Naive B cell (primary cell): ENCODE measurements around the gene NEK11. TPM values are rescaled to one million over a fixed set of nuclear protein-coding genes. Genes with fewer than 3 reads are reported as not detected.
"Not testable (repeated sequence)": the region's sequence is repeated elsewhere in the genome, so short reads cannot be mapped to it uniquely, and the experiment has no call there.

Source experiments
- ATAC-seq, 2 donors: fragments of 150-1000 bp; cut with Tn5 transposase; 2 replicates each; pipeline ENCODE4 v1.10.0; 2021; ENCODE audit warnings: low read depth in 2 of 2, mild to moderate bottlenecking in 2 of 2, moderate library complexity in 2 of 2
- DNase-seq: peaks from one replicate; pipeline ENCODE4 v3.0.0; 2022
- H3K27ac Mint-ChIP-seq, 6 donors: one replicate each; pipeline ENCODE4 v1.8.0; 2020 to 2022; ENCODE audit warnings: mild to moderate bottlenecking in 6 of 6, mixed read lengths in 6 of 6, moderate library complexity in 5 of 6, inconsistent platforms in 2 of 6
- H3K27me3 Mint-ChIP-seq, 3 donors: one replicate each; pipeline ENCODE4 v1.8.0; 2021 to 2022; ENCODE audit warnings: mixed read lengths in 3 of 3, mild to moderate bottlenecking in 1 of 3
- H3K36me3 Mint-ChIP-seq, 2 donors: one replicate each; pipeline ENCODE4 v1.8.0; 2020 to 2022; ENCODE audit warnings: mixed read lengths in 2 of 2, inconsistent platforms in 1 of 2, mild to moderate bottlenecking in 1 of 2
- H3K4me1 Mint-ChIP-seq, 3 donors: one replicate each; pipeline ENCODE4 v1.8.0; 2020 to 2022; ENCODE audit warnings: mixed read lengths in 3 of 3, inconsistent platforms in 1 of 3, mild to moderate bottlenecking in 1 of 3, moderate library complexity in 1 of 3
- H3K4me3 Mint-ChIP-seq, 8 donors: one replicate each; pipeline ENCODE4 v1.8.0; 2020 to 2022; ENCODE audit warnings: mild to moderate bottlenecking in 8 of 8, mixed read lengths in 8 of 8, moderate library complexity in 8 of 8, inconsistent platforms in 2 of 8
- H3K9me3 Mint-ChIP-seq, 7 donors: one replicate each; pipeline ENCODE4 v1.8.0; 2020 to 2022; ENCODE audit warnings: mixed read lengths in 7 of 7, mild to moderate bottlenecking in 5 of 7, inconsistent platforms in 2 of 7, moderate library complexity in 1 of 7
- polyA plus RNA-seq, 6 donors: library from polyadenylated mRNA; unstranded; fragments of 300-500 nt; fragmentation: Illumina TruSeq; gene quantifications; one replicate each; pipeline ENCODE4 v1.2.3, GENCODE V29; 2021; ENCODE audit warnings: low read depth in 6 of 6

Gene NEK11
- polyA plus RNA-seq, 6 donors from 2014 or later = 0.52 to 1.4 (median 0.89) TPM; not detected in 1

- no peak for DNase-seq
- H3K4me1 Mint-ChIP-seq = peaks cover 6 to 16% (median 10%) of the 10 kb centered on the region in 3 donors
- H3K9me3 Mint-ChIP-seq = no peaks in the 10 kb centered on the region
- no peaks in the 10 kb centered on the region for H3K36me3 Mint-ChIP-seq
- H3K27me3 Mint-ChIP-seq = peaks cover 0 to 8% (median 5%) of the 10 kb centered on the region in 3 donors
- H3K4me3 Mint-ChIP-seq = peak overlapping the region in 1 of 8 donors; percentile 21
- peak overlapping the region in 3 of 6 donors; percentile 3 to 61 (median 49) for H3K27ac Mint-ChIP-seq
- no peak for ATAC-seq
Observed at GRCh38 chr3:131353016-131353877, 326.6 kb downstream of the NEK11 start.

- H3K4me3 Mint-ChIP-seq = no peak overlapping the region
- peaks cover 0 to 8% (median 5%) of the 10 kb centered on the region in 3 donors for H3K27me3 Mint-ChIP-seq
- H3K4me1 Mint-ChIP-seq = peaks cover 6 to 16% (median 10%) of the 10 kb centered on the region in 3 donors
- DNase-seq (no peak), ATAC-seq (no peak)
- H3K9me3 Mint-ChIP-seq = no peaks in the 10 kb centered on the region
- no peaks in the 10 kb centered on the region for H3K36me3 Mint-ChIP-seq
- peak overlapping the region in 3 of 6 donors; percentile 3 to 70 (median 62) for H3K27ac Mint-ChIP-seq
Observed at GRCh38 chr3:131353986-131354385, 327.3 kb downstream of the NEK11 start.

DNA sequence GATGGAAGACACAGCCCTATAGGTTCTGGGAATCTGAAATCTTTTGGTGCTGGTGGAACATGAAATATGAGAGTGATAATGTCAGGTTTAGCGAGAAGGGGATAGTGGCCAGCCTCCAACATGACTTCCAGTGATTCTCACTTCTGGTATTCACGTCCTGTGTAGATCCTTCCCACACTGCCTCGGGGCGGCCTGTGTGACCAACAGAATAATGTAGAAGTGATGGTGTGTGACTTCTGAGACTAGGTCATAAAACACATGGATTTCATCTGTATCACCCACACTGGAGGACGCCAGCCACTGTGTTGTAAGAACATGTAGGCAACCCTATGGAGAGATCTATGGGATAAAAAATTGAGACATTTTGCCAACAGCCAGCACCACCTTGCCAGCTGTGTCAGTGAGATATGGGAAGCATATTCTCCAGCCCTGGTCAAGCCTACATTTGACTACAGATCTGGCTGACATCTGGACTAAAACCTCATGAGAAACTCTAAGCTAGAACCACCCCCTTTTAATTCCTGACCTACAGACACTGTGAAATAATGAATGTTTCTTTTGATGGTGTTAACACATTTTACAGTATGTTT is 329.4 kb downstream of the NEK11 start:
- Mint-ChIP-seq H3K4me3 (no peak overlapping the region), H3K9me3 (no peaks in the 10 kb centered on the region), H3K36me3 (no peaks in the 10 kb centered on the region), H3K27ac (no peak overlapping the region), H3K27me3 (peaks cover 0 to 13% (median 12%) of the 10 kb centered on the region in 3 donors), H3K4me1 (peaks cover 8 to 18% (median 12%) of the 10 kb centered on the region in 3 donors)
- ATAC-seq (no peak), DNase-seq (no peak)

DNA sequence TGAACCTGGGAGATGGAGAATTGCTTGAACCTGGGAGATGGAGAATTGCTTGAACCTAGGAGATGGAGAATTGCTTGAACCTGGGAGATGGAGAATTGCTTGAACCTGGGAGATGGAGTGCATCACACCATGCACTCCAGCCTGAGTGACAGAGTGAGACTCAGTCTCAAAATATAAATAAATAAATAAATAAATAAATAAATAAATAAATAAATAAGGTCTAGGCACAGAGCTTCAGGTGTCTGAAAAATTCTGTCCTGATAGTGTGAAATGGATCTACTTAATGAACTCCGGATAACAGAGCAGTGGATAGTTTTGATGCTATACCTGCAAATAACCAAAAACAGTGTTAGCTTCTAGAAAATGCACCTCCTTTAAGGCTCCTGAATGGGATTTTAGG is 330.6 kb downstream of the NEK11 start:
- ATAC-seq (no peak), DNase-seq (no peak)
- Mint-ChIP-seq H3K4me1 (peaks cover 15 to 30% (median 20%) of the 10 kb centered on the region in 3 donors), H3K9me3 (peaks cover 0 to 1% (median 0%) of the 10 kb centered on the region in 7 donors), H3K27me3 (peaks cover 0 to 22% (median 19%) of the 10 kb centered on the region in 3 donors), H3K27ac (no peak overlapping the region), H3K36me3 (peaks cover 0 to 3% of the 10 kb centered on the region in 2 donors), H3K4me3 (no peak overlapping the region)

GRCh38 chr3:131360191-131360755 is 333.6 kb downstream of the NEK11 start:
- ATAC-seq (no peak), DNase-seq (no peak)
- Mint-ChIP-seq H3K4me1 (peaks cover 13 to 20% (median 14%) of the 10 kb centered on the region in 3 donors), H3K9me3 (peaks cover 0 to 1% (median 0%) of the 10 kb centered on the region in 7 donors), H3K27me3 (peaks cover 2 to 30% (median 26%) of the 10 kb centered on the region in 3 donors), H3K36me3 (peaks cover 0 to 8% of the 10 kb centered on the region in 2 donors), H3K27ac (no peak overlapping the region), H3K4me3 (no peak overlapping the region)

DNA sequence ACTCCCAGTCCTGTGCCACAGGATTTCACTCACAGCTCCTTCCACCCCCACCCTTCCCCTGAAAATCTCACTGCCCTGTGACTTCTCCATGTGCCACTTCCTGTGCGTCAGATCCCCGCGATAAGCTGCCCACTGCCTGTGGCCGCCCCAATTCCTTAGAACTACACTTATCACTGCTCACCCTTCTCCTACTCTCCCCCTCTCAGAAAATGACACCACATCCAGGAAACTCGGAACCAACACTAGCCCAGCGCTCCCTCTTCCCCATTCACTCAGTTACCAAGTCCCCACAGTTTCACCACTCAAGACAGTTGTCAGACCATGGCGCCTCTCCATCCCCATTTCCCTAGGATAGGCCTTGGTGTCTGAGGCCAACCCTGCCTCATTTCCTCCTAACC is 334.4 kb downstream of the NEK11 start:
- Mint-ChIP-seq H3K4me1 (peaks cover 13 to 20% (median 14%) of the 10 kb centered on the region in 3 donors), H3K27ac (peak overlapping the region in 1 of 6 donors; percentile 86), H3K4me3 (peak overlapping the region; percentile 61 to 93 (median 89)), H3K27me3 (peaks cover 5 to 36% (median 26%) of the 10 kb centered on the region in 3 donors)
- not testable (repeated sequence) for DNase-seq, H3K9me3 Mint-ChIP-seq, H3K36me3 Mint-ChIP-seq
- peak; percentile 9 to 11 for ATAC-seq

DNA sequence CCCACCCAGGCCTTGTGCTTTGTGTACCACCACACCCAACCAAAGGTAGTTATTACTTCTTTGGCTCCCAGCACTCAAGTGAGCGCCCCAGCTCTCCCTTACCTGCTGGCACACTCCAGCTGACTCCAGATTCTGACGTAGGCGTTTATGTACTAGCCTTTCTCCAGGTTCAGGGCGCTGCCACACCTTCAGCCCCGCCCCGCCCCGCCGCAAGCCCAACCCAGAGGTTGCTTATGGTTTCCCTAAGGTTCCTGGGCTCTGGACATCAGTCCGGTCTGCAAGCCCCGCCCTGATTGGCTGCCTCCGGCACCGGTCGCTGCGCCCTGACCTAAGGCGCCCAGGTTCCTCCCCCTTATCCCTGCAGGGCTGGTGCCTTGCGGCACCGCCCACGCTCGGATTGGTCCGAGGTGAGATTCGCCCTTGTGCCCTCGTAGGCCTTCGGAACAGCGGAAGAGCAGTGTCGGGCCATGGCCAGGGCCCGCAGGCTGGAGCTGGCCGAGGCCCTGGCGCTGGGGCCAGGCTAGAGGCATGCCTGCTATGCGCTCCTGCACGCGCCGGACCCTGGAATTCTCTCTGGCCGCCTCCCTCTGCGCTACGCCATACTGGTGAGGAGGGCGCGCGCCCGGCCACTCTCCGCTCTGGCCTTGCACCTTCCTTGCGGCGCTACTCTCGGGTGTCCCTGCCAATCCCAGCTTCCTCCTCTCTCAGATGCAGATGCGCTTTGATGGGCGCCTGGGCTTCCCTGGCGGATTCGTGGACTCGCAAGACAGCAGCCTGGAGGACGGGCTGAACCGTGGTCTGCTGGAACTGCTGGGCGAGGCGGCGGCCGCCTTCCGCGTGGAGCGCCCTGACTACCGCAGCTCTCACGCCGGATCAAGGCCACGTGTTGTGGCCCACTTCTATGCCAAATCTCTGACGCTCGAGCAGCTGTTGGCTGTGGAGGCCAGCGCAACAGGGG is 335.1 kb downstream of the NEK11 start:
- H3K4me1 Mint-ChIP-seq = peaks cover 13 to 20% (median 14%) of the 10 kb centered on the region in 3 donors
- peak overlapping the region; percentile 61 to 93 (median 89) for H3K4me3 Mint-ChIP-seq
- peaks cover 0 to 1% (median 0%) of the 10 kb centered on the region in 7 donors for H3K9me3 Mint-ChIP-seq
- DNase-seq (peak; percentile 9), ATAC-seq (peak; percentile 75 to 81)
- H3K36me3 Mint-ChIP-seq = peaks cover 0 to 8% of the 10 kb centered on the region in 2 donors
- H3K27ac Mint-ChIP-seq = peak overlapping the region in 4 of 6 donors; percentile 21 to 91 (median 62)
- peaks cover 5 to 31% (median 20%) of the 10 kb centered on the region in 3 donors for H3K27me3 Mint-ChIP-seq

GRCh38 chr3:131363275-131363674 is 336.6 kb downstream of the NEK11 start:
- no peak for DNase-seq
- H3K4me3 Mint-ChIP-seq = peak overlapping the region in 1 of 8 donors; percentile 50
- peaks cover 0 to 1% (median 0%) of the 10 kb centered on the region in 7 donors for H3K9me3 Mint-ChIP-seq
- peaks cover 13 to 20% (median 14%) of the 10 kb centered on the region in 3 donors for H3K4me1 Mint-ChIP-seq
- H3K27me3 Mint-ChIP-seq = peaks cover 5 to 31% (median 18%) of the 10 kb centered on the region in 3 donors
- H3K27ac Mint-ChIP-seq = no peak overlapping the region
- no peak for ATAC-seq
- H3K36me3 Mint-ChIP-seq = peaks cover 0 to 8% of the 10 kb centered on the region in 2 donors

GRCh38 chr3:131370935-131371687 is 344.4 kb downstream of the NEK11 start:
- Mint-ChIP-seq H3K4me1 (peaks cover 8 to 12% (median 11%) of the 10 kb centered on the region in 3 donors), H3K36me3 (no peaks in the 10 kb centered on the region), H3K4me3 (peak overlapping the region in 4 of 8 donors; percentile 27 to 91 (median 54)), H3K9me3 (no peaks in the 10 kb centered on the region), H3K27me3 (no peaks in the 10 kb centered on the region), H3K27ac (peak overlapping the region in 4 of 6 donors; percentile 46 to 78 (median 60))
- ATAC-seq (peak; percentile 30 to 67), DNase-seq (no peak)

- Mint-ChIP-seq H3K9me3 (no peaks in the 10 kb centered on the region), H3K27ac (peak overlapping the region in 4 of 6 donors; percentile 16 to 78 (median 53)), H3K27me3 (no peaks in the 10 kb centered on the region), H3K36me3 (no peaks in the 10 kb centered on the region), H3K4me1 (peaks cover 8 to 12% (median 11%) of the 10 kb centered on the region in 3 donors), H3K4me3 (peak overlapping the region in 3 of 8 donors; percentile 34 to 91 (median 75))
- ATAC-seq (no peak), DNase-seq (no peak)
Observed at GRCh38 chr3:131371688-131372066, 345.0 kb downstream of the NEK11 start.

- Mint-ChIP-seq H3K27ac (no peak overlapping the region), H3K27me3 (no peaks in the 10 kb centered on the region), H3K36me3 (no peaks in the 10 kb centered on the region), H3K9me3 (no peaks in the 10 kb centered on the region), H3K4me3 (no peak overlapping the region), H3K4me1 (peaks cover 8 to 14% (median 12%) of the 10 kb centered on the region in 3 donors)
- DNase-seq (no peak), ATAC-seq (no peak)
Observed at GRCh38 chr3:131374741-131375140, 348.1 kb downstream of the NEK11 start.
